NCI-H748 treated with DMSO at 0.1 percent for 48 hours (cell line): ENCODE measurements around the gene DNAH2.

Experiments used
- DNase-seq: peaks from one replicate; lab custom pipeline; 2025; lab: John Stamatoyannopoulos, UW

DNAH2 gene, protein sequence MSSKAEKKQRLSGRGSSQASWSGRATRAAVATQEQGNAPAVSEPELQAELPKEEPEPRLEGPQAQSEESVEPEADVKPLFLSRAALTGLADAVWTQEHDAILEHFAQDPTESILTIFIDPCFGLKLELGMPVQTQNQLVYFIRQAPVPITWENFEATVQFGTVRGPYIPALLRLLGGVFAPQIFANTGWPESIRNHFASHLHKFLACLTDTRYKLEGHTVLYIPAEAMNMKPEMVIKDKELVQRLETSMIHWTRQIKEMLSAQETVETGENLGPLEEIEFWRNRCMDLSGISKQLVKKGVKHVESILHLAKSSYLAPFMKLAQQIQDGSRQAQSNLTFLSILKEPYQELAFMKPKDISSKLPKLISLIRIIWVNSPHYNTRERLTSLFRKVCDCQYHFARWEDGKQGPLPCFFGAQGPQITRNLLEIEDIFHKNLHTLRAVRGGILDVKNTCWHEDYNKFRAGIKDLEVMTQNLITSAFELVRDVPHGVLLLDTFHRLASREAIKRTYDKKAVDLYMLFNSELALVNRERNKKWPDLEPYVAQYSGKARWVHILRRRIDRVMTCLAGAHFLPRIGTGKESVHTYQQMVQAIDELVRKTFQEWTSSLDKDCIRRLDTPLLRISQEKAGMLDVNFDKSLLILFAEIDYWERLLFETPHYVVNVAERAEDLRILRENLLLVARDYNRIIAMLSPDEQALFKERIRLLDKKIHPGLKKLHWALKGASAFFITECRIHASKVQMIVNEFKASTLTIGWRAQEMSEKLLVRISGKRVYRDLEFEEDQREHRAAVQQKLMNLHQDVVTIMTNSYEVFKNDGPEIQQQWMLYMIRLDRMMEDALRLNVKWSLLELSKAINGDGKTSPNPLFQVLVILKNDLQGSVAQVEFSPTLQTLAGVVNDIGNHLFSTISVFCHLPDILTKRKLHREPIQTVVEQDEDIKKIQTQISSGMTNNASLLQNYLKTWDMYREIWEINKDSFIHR (N-terminal part only)

DNA sequence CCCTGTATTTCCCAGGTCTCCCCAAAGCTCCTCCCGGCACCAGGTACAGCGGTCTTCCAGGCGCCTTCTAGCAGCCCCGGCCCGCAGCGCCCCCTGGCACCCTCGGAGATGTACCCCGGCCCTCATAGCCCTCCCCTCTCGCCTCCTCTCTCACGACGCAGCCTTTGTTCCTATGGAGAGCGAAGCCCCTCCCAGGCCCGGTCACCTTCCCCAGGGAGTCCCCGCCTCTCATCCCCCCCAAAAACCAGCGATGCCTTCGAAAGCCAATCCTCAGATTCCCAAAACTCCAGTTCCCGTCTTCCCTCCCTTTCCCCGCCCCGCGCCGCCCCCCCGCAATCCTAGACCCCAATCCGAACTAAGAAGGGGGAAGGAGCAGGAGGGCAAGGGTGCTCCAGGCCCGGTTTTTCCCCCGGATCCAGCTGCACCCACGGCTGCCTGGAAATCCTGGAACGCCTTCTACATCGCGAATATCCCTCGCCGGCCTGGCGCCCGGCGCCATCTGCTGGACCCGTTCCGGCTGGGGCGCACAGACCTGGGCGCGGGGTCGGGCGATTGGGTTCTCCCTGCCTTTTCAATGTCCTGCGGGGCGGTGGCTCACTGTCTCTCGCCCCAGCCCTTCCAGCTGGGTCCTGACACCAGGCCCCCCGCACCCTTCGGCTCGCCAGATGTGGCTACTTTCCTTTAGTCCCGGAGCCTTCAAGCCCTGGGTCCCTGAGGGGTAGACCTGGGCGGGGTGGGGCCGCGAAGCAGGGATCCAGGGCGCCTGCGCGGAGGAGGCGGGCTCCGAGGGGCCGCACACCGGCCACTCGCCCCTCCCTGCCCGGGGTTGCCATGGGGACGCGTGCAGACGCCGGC is at the start of gene DNAH2:
Gene DNAH2 (plus strand): TSS at position 844 of the 855 bp plus-strand sequence. CDS start 1,991 bp downstream, outside the sequence.
- DNase-seq: peak; percentile 78

DNA sequence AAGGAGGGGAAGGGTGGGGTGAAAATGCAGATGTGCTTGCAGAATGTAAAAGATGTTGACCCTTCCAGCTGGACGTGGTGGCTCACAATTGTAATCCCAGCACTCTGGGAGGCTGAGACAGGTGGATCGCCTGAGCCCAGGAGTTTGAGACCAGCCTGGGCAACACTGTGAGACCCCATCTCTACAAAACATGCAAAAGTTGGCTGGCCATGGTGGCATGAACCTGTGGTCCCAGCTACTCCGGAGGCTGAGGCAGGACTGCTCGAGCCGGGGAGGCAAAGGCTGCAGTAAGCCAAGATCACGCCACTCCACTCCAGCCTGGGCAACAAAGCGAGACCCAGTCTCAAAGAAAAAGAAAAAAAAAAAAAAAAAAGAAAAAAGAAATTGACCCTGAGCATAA is 49.1 kb upstream of the DNAH2 start:
- no peak for DNase-seq

DNA sequence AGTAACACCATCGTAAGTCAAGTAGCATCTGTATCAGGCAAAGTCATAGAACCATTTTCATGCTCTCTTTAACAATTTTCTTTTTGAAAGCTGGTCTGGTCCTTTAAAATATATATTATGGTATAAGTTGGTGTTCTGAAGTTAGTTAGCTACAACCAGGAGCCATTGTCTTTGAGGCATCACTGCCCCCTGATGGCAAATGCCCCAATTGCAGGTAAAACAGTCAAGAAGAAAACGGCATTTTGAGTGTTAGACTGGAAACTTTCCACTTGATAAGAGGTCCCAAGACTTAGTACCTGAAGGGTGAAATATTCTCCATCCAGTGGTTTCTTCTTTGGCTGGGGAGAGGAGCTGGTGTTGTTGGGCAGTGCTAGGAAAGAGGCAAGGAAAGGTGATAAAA is 44.3 kb upstream of the DNAH2 start:
- no peak for DNase-seq

DNA sequence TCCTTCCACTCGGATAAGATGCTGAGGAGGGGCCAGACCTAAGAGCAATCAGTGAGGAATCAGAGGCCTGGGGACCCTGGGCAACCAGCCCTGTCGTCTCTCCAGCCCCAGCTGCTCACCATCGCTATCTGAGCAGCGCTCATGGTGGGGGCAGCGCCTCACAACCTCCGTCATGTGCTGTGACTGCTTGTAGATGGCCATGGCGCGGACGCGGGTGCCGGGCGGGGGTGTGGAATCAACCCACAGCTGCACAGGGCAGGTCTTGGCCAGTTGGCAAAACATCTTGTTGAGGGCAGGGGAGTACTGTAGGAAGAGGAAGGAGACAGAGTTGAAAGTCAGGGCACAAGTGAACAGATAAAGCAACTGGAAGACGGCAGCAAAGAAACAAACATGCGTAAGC is 42.6 kb upstream of the DNAH2 start:
- DNase-seq: no peak

DNA sequence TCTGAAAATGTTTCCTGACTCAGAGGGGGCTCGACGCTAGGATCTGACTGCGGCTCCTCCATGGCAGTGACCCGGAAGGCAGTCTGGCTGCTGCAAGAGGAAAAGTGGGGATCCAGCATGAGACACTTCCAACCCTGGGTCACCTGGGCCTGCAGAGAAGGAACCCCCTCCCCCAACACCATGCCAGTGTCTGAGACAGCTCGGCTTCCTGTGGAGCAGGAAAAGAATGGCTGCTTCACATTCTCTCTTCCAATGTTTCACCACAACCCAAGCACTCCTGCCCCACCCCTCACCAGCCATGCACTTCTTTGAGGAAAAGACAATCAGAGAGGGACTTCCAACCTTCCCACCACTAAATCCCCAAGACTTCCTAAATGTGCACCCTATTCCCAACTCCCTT is 41.0 kb upstream of the DNAH2 start:
- DNase-seq: no peak

DNA sequence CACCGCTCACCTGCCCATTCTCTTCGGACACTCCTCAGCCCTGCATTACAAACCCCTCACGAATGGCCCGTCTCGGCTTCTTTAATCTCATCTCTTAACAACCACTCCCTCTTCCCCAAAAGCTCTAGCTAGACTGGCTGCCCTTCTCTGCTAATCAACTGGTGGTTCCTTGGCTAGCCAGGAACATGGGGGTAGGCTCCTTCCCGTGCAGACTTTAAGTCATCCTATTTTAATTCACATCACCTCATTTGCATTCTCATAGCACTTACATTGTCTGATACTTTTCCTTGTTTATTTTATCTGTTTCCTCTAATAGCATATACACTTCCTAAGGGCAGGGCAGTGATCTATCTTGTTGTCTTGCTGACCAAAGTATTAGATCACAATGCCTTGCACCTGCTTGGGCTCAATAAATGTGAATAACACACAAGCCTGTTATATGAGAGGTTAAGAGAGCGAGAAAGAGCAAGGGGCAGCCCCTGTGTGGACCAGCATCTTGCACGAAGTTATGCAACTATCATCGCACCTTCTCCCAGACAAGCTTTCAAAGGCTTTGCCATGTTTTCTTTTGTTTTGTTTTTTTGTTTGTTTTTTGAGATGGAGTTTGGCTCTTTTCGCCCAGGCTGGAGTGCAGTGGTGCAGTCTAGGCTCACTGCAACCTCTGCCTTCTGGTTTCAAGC is 40.0 kb upstream of the DNAH2 start:
- no peak for DNase-seq

DNA sequence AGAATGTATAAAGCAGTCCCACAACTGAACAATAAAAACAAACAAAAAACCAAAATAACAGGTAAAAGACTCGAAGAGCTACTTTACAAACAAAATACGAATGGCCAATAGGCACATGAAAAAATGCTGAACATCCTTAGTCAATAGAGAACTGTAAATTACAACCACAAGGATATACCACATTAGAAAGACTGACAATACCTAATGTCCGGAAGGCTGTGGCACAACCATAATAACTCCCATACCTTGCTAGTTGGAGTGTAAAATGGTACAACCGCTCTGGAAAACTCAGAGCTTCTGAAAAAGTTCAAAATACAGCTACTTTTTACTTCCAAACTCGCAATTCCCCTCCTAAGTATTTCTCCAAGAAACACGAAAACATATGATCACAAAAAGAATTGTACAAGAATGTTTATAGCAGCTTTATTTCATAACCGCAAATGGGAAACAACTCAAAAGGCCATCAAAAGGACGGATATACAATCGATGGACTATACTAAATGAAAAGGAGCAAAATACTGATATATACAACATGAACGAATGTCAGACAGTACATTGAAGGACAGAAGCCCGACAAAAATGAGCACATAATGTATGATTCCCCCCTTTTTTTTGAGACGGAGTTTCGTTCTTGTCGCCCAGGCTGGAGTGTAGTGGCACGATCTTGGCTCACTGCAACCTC is 32.6 kb upstream of the DNAH2 start:
- DNase-seq: no peak

DNA sequence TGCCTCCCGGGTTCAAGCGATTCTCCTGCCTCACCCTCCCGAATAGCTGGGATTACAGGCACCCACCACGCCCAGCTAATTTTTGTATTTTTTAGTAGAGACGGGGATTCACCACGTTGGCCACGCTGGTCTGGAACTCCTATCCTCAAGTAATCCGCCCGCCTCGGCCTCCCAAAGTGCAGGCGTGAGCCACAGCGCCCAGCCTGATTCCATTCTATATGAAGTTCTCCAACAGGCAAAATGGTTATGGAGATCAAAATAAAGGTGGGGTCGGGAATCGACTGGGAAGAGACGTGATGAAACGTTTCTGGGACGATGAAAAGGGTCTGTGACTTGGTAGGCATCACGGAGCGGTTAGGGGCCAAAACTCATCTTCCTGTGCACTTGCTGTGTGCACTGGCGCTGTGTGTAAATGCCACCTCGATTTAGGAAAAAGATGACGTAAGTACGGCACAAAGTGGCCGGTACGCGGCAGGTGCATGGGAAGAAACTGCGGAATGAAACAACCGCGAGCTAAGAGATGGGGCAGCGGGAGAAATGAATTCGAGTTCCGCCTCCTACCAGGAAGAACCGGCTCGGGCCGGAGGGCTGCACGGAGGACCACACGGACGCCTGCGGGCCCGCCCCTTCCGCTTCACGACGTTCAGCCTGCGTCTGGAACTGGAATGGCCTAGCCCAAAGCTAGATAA is 31.9 kb upstream of the DNAH2 start:
- DNase-seq: peak; percentile 98

DNA sequence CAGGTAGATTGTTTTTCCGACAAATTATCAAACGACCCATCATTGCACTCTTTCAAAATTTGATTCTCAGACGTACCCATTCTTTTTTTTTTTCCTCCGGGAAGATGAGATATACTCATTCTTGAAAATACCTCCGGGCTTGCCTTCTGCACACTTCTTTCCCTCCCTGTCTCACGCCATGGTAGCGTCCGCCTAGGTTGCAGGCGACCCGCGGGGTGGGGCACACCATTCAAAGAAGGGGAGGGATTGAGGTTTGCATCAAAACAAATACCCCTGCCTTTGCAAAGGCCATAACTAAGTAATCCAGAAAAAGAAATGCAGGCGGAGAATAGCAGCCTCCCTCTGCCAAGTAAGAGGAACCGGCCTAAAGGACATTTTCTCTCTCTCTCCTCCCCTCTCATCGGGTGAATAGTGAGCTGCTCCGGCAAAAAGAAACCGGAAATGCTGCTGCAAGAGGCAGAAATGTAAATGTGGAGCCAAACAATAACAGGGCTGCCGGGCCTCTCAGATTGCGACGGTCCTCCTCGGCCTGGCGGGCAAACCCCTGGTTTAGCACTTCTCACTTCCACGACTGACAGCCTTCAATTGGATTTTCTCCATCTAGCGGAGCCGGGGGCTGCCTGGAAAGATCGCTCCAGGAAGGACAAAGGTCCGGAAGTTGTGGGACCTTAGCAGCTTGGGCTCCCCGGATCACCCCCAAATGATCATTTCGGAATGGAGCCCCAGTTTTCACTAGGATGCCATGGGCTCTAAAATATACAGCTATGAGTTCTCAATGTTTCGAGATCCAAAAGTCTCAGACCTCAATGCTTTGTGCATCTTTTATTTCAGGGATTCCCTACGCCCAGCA is 31.1 kb upstream of the DNAH2 start:
- DNase-seq: peak; percentile 98

DNA sequence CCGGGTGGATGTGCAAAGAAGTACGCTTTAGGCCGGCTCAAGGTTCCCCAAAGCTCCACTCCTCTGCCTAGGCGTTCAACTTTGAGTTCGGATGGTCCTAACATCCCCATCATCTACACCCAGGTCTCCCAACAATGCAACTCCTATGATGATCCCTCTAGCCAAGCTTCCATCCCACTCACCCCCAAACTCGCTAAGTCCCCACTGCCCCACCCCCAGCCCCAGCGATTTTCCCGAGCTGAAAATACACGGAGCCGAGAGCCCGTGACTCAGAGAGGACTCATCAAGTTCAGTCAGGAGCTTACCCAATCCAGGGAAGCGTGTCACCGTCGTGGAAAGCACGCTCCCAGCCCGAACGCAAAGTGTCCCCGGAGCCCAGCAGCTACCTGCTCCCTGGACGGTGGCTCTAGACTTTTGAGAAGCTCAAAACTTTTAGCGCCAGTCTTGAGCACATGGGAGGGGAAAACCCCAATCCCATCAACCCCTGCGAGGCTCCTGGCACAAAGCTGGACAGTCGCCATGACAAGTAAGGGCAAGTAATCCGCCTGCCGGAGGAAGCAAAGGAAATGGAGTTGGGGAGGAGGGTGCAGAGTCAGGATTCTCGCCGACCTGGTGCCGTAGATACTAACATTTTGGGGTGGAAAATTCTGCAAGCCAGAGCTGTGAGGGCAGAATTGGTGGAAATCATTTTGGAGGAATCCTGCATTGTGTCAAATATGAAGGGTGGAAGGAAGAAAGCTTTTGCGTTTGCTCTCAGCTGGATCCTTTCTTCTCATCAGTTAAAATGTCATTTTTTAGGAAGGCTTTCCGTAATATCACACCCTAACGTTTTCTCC is 30.3 kb upstream of the DNAH2 start, which contains the start of gene TP53:
Gene TP53 (minus strand): TSS at position 419 of the 836 bp plus-strand sequence. CDS start 10,896 bp downstream, outside the sequence.
- DNase-seq: peak; percentile 91

DNA sequence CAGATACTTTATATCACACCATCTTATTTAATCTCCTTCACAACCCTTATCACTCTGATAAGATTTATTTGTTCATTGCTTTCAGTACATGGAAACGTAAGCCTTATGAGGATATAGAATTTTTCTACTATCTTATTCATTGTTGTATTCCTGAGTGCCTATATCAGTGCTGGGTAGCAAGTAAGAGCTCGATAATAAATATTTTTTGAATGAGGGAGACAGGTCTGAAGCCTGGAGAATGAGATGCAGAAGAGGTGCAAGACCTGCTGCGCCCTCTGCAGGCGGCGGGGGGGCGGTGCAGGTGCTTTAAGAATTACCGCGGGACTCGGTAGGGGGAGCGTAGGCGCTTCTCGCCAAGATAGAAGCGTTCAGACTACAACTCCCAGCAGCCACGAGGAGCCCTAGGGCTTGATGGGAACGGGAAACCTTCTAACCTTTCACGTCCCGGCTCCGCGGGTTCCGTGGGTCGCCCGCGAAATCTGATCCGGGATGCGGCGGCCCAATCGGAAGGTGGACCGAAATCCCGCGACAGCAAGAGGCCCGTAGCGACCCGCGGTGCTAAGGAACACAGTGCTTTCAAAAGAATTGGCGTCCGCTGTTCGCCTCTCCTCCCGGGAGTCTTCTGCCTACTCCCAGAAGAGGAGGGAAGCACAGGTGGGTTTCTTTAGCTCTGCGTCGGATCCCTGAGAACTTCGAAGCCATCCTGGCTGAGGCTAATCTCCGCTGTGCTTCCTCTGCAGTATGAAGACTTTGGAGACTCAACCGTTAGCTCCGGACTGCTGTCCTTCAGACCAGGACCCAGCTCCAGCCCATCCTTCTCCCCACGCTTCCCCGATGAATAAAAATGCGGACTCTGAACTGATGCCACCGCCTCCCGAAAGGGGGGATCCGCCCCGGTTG is 29.4 kb upstream of the DNAH2 start, which contains the start of gene WRAP53:
Gene WRAP53 (plus strand): TSS at position 570 of the 900 bp plus-strand sequence. CDS start 172 bp downstream, at position 742.
- peak; percentile 99 for DNase-seq

DNA sequence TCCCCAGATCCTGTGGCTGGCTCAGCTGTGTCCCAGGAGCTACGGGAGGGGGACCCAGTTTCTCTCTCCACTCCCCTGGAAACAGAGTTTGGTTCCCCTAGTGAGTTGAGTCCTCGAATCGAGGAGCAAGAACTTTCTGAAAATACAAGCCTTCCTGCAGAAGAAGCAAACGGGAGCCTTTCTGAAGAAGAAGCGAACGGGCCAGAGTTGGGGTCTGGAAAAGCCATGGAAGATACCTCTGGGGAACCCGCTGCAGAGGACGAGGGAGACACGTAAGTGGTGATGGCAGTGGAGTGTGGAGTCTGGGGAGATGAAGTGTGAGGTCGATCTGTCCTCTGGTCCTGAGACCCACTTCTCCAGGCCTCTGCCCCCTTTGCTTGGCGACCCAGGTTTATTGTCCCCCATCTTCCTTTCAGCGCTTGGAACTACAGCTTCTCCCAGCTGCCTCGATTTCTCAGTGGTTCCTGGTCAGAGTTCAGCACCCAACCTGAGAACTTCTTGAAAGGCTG is 28.7 kb upstream of the DNAH2 start:
- DNase-seq: no peak

DNA sequence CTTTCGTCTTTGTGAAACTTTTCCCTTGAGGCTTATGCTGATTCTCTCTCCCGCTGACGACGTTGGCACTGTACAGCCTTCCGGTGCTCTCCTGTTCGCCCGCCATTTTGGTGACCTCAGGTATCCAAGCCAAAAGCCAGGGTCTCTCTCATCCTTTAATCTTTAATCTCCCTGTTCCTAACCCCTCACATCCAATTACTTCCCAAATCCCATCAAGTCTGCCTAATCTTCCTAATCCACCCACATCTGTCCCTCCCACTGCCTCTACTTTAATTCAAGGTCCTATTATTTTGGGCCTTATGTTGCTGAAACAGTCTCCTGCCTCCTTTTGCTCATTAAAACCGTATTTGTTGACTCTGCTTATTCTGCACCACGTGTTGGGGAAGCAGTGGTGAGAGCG is 22.0 kb upstream of the DNAH2 start:
- no peak for DNase-seq

DNA sequence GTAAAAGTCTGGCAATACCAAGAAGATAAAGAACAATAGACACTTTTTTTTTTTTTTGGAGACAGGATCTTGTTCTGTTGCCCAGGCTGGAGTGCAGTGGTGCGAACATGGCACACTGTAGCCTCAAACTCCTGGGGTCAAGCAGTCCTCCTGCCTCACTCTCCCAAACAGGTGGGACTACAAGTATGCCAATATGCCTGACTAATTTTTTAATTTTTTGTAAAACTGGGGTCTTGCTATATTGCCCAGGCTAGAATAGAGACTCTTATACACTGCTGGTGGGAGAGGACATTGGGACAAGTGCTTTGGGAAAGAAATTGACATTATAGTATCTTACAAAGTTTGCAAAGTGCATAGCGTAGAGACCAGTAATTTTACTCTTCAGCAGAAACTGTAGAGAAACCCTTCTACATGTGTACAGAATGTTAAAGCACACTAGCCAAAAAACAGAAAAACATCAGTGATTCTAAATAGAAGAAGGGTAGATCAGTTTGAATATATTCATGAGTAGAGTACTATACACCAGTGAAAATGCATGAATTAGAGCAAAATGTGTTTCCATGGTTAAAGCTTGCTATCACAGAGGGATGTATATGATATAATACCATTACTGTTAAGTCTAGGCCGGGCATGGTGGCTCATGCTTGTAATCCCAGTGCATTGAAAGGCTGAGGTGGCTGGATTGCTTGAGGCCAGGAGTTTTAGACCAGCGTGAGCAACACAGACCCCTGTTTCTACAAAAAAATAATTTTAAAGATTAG is 19.5 kb upstream of the DNAH2 start:
- no peak for DNase-seq

DNA sequence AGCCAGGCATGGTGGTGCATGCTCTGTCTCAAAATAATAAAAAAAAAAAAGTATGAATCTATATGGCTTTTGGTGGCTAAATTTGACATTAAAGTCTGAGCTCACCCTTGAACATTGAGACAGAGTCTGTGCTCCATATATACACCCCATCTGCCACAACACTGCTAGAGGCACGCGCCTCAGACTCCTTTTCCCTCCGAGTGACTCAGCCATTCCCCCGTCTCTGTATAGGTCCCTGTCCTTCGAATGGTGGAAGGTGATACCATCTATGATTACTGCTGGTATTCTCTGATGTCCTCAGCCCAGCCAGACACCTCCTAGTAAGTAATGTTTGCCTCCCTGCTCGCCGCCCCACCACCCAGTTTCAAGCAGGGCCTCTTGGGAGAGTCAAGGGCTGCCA is 17.0 kb upstream of the DNAH2 start:
- DNase-seq: no peak

DNA sequence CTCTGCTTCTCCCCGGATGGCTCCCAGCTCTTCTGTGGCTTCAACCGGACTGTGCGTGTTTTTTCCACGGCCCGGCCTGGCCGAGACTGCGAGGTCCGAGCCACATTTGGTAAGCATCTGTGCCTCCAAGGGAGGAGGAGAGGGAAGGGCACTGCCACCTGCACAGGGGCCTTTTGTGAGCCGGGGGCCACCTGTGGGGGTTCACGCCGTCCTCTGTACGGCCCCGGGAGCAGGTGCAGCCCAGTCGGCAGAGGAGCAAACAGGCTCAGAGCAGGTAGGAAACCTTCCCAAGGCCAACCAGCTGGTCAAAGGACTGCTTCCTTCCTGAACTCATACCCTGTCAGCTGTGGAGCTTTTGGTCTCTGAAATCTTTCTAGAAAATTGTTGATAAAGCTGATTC is 15.9 kb upstream of the DNAH2 start:
- no peak for DNase-seq
